ENCODE measurements around the gene NUP85. TPM values are rescaled to one million over a fixed set of nuclear protein-coding genes. Genes with fewer than 3 reads are reported as not detected.
"Not testable (repeated sequence)": the region's sequence is repeated elsewhere in the genome, so short reads cannot be mapped to it uniquely, and the experiment has no call there.

Gene NUP85
- total RNA-seq, 3 donors from 2014 or later = 37.1 to 40.2 (median 37.7) TPM

DNA sequence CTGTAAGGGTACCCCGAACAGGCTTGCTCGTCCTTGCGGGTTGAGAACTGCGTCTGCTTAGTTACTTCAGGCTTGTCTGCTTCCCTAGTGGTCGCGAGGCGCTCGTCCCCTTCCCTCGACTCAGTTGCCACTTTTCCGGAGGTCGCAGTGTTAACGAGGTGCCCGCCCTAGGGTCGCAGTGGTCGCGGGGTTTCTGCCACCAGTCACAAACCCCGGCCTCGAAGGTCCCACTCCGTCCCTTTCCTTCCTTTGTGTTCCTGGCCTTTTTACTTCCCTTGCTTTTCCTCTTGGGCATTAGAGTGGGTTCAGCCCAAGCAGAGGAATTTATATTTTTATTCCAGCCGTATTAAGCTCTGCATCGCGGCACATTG is 299 bp downstream of the NUP85 start:
- peak overlapping the region; percentile 92 to 94 for H3K27ac ChIP-seq
- peaks cover 0 to 9% of the 10 kb centered on the region in 2 donors for H3K4me1 ChIP-seq
- TF ChIP-seq POLR2AphosphoS5 (IDR thresholded peaks at IDR 0.05) (no peak), POLR2A (IDR thresholded peaks at IDR 0.05) (no peak), CTCF (IDR thresholded peaks at IDR 0.05) (peak in 2 of 3 donors; percentile 5)
- DNase-seq (ENCODE audit: low spot score in 2 of 2) = no peak
- peak overlapping the region; percentile 78 to 97 (median 92) for H3K4me3 ChIP-seq
- intact Hi-C loops (cut with DNase I; ENCODE audit: low total_unique reads) = no loop called here
- H3K36me3 ChIP-seq = no peaks in the 10 kb centered on the region
- H3K27me3 ChIP-seq = no peaks in the 10 kb centered on the region
- H3K9me3 ChIP-seq = no peaks in the 10 kb centered on the region

- H3K27ac ChIP-seq; H3K27me3 ChIP-seq; H3K36me3 ChIP-seq; H3K4me1 ChIP-seq; DNase-seq (ENCODE audit: low spot score in 2 of 2); H3K9me3 ChIP-seq; intact Hi-C loops (cut with DNase I; ENCODE audit: low total_unique reads): not testable (repeated sequence)
- H3K4me3 ChIP-seq = peak overlapping the region in 2 of 3 donors; percentile 92 to 97
Observed at GRCh38 chr17:75207050-75207407, 1.6 kb downstream of the NUP85 start.

- no peak for TF ChIP-seq POLR2A (IDR thresholded peaks at IDR 0.05)
- no peak for DNase-seq (ENCODE audit: low spot score in 2 of 2)
- Histone ChIP-seq H3K9me3 (no peaks in the 10 kb centered on the region), H3K4me1 (peaks cover 0 to 9% of the 10 kb centered on the region in 2 donors), H3K4me3 (no peak overlapping the region), H3K27me3 (no peaks in the 10 kb centered on the region), H3K36me3 (no peaks in the 10 kb centered on the region), H3K27ac (no peak overlapping the region)
- intact Hi-C loops (cut with DNase I; ENCODE audit: low total_unique reads) = no loop called here
Observed at GRCh38 chr17:75207760-75208159, 2.3 kb downstream of the NUP85 start.

DNA sequence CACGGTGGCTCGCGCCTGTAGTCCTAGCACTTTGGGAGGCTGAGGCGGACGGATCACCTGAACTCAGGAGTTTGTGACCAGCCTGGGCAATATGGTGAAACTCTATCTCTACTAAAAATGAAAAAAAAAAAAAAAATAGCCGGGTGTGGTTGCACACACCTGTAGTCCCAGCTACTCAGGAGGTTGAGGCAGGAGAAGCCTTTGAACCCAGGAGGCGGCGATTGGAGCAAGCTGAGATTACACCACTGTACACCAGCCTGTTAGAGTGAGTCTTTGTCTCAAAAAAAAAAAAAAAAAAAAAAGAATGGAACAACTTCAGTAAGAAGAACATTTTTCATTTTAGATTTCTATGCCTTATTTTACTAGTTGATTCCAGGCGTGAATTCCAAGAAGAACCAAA is 2.7 kb downstream of the NUP85 start:
- no peaks in the 10 kb centered on the region for H3K9me3 ChIP-seq
- no peak overlapping the region for H3K27ac ChIP-seq
- H3K27me3 ChIP-seq = no peaks in the 10 kb centered on the region
- H3K4me1 ChIP-seq = peaks cover 0 to 9% of the 10 kb centered on the region in 2 donors
- no peaks in the 10 kb centered on the region for H3K36me3 ChIP-seq
- no peak overlapping the region for H3K4me3 ChIP-seq
- no peak for TF ChIP-seq POLR2AphosphoS5 (IDR thresholded peaks at IDR 0.05)
- no peak for TF ChIP-seq POLR2A (IDR thresholded peaks at IDR 0.05)
- TF ChIP-seq CTCF (IDR thresholded peaks at IDR 0.05) = no peak
- intact Hi-C loops (cut with DNase I; ENCODE audit: low total_unique reads) = no loop called here
- no peak for DNase-seq (ENCODE audit: low spot score in 2 of 2)

- H3K36me3 ChIP-seq = peaks cover 1% of the 10 kb centered on the region
Observed at GRCh38 chr17:75209061-75209460, 3.6 kb downstream of the NUP85 start.

GRCh38 chr17:75218131-75218530 is 12.7 kb downstream of the NUP85 start:
- intact Hi-C loops (cut with DNase I; ENCODE audit: low total_unique reads) = no loop called here

More at GRCh38 chr17:75209061-75209460, 3.6 kb downstream of the NUP85 start:
- DNase-seq (ENCODE audit: low spot score in 2 of 2) = no peak
- no peak overlapping the region for H3K4me3 ChIP-seq
- no peaks in the 10 kb centered on the region for H3K27me3 ChIP-seq
- TF ChIP-seq CTCF (IDR thresholded peaks at IDR 0.05) (no peak), POLR2AphosphoS5 (IDR thresholded peaks at IDR 0.05) (no peak), POLR2A (IDR thresholded peaks at IDR 0.05) (no peak)
- H3K27ac ChIP-seq = no peak overlapping the region
- no peaks in the 10 kb centered on the region for H3K9me3 ChIP-seq
- H3K4me1 ChIP-seq = peaks cover 0 to 9% of the 10 kb centered on the region in 2 donors
- intact Hi-C loops (cut with DNase I; ENCODE audit: low total_unique reads) = no loop called here

More at GRCh38 chr17:75218131-75218530, 12.7 kb downstream of the NUP85 start:
- Histone ChIP-seq H3K9me3 (no peaks in the 10 kb centered on the region), H3K27me3 (no peaks in the 10 kb centered on the region), H3K4me3 (no peak overlapping the region), H3K27ac (no peak overlapping the region), H3K36me3 (peaks cover 14% of the 10 kb centered on the region), H3K4me1 (no peaks in the 10 kb centered on the region)
- TF ChIP-seq POLR2A (IDR thresholded peaks at IDR 0.05) (no peak), POLR2AphosphoS5 (IDR thresholded peaks at IDR 0.05) (no peak), CTCF (IDR thresholded peaks at IDR 0.05) (no peak)
- DNase-seq (ENCODE audit: low spot score in 2 of 2) = no peak
